Measurements from ENCODE around the gene PPIL1. TPM values are rescaled to one million over a fixed set of nuclear protein-coding genes. Genes with fewer than 3 reads are reported as not detected.
"Not testable (repeated sequence)": the region's sequence is repeated elsewhere in the genome, so short reads cannot be mapped to it uniquely, and the experiment has no call there.

PPIL1 gene
- total and polyA plus RNA-seq, 4 donors = 15.8 to 23.9 (median 20.3) TPM

DNA sequence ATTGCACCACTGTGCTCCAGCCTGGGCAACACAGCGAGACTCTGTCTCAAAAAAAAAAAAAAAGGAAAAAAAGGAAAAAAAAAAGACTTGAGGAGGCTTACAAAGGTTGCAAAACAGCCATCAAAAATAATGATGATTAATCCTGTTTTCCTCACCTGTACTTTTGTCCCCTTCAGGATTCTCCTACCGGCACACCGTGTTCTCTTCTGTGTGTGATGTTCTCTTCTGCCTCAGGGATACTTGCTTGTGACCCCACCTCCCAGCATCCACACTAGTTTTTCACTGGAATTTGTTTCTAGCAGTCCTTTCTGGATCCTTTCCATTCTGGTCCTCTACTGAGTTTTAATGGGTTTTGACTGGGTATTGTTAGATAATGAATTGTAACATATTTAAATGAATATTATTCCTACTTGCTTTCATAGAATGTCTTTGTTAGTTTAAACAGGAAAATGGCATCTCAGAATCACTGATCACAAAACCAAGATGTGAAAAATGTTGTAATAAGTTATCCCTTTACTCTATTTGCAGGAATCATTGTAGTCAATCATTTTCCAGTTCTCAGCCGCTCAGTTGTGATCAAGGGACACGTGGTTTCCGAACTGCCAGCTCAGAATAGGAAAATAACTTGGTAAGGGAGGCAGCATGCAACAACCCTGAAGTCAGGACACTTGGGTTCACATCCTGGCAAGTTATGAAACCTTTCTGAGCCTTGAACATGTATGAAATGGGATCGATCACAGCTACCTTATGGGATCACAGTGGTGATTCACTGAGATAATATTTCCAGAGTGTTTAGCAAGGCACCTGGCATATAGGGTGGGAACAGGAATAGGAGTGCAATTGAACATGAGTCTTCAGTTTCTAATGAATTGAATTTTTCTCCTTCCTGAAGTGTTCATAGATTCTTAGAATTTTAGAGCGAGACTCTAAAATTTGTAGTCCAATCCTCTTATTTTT lies 19.7 kb upstream of the PPIL1 start:
- H3K9me3 ChIP-seq (ENCODE audit: control insufficient read depth in 4 of 4, low read length in 3 of 4) = no peaks in the 10 kb centered on the region
- no peak overlapping the region for H3K27ac ChIP-seq (ENCODE audit: low read depth in 1 of 2, low read length in 2 of 2)
- no peak overlapping the region for H3K4me3 ChIP-seq (ENCODE audit: low read depth in 1 of 3, low read length in 3 of 3)
- no peak for DNase-seq (ENCODE audit: low spot score)
- peaks cover 0 to 12% (median 6%) of the 10 kb centered on the region in 4 donors for H3K36me3 ChIP-seq (ENCODE audit: control insufficient read depth in 4 of 4, insufficient read depth in 3 of 4, low read depth in 1 of 4, low read length in 3 of 4)
- no peak for TF ChIP-seq YY1 (IDR thresholded peaks at IDR 0.05)
- TF ChIP-seq, protein P1, sequence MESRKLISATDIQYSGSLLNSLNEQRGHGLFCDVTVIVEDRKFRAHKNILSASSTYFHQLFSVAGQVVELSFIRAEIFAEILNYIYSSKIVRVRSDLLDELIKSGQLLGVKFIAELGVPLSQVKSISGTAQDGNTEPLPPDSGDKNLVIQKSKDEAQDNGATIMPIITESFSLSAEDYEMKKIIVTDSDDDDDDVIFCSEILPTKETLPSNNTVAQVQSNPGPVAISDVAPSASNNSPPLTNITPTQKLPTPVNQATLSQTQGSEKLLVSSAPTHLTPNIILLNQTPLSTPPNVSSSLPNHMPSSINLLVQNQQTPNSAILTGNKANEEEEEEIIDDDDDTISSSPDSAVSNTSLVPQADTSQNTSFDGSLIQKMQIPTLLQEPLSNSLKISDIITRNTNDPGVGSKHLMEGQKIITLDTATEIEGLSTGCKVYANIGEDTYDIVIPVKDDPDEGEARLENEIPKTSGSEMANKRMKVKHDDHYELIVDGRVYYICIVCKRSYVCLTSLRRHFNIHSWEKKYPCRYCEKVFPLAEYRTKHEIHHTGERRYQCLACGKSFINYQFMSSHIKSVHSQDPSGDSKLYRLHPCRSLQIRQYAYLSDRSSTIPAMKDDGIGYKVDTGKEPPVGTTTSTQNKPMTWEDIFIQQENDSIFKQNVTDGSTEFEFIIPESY (IDR thresholded peaks at IDR 0.05) = no peak
- no peak for TF ChIP-seq FOXA1 (IDR thresholded peaks at IDR 0.05)
- TF ChIP-seq RXRA (IDR thresholded peaks at IDR 0.05) = no peak
- TF ChIP-seq HNF4A (conservative IDR thresholded peaks at IDR 0.05) = no peak
- TF ChIP-seq JUND (IDR thresholded peaks at IDR 0.05) = no peak
- no peak for TF ChIP-seq GABPA (IDR thresholded peaks at IDR 0.05 in 1 of 2, conservative IDR thresholded peaks at IDR 0.05 in 1 of 2)
- no peak for TF ChIP-seq CTCF (IDR thresholded peaks at IDR 0.05; ENCODE audit: low read depth, low read length, missing input control)
- TF ChIP-seq RAD21 (IDR thresholded peaks at IDR 0.05) = no peak
- no peak for TF ChIP-seq EGR1 (IDR thresholded peaks at IDR 0.05; ENCODE audit: low read depth in 2 of 2)
- TF ChIP-seq FOXA2 (IDR thresholded peaks at IDR 0.05) = no peak
- TF ChIP-seq TAF1 (conservative IDR thresholded peaks at IDR 0.05) = no peak
- TF ChIP-seq ATF3 (IDR thresholded peaks at IDR 0.05) = no peak
- TF ChIP-seq MAX (IDR thresholded peaks at IDR 0.05) = no peak
- TF ChIP-seq REST (IDR thresholded peaks at IDR 0.05) = no peak
- TF ChIP-seq NR2F2 (IDR thresholded peaks at IDR 0.05) = no peak
- TF ChIP-seq SP1 (IDR thresholded peaks at IDR 0.05) = no peak
- TF ChIP-seq HNF4G (IDR thresholded peaks at IDR 0.05) = no peak
- H3K4me1 ChIP-seq (ENCODE audit: control insufficient read depth in 4 of 4, insufficient read depth in 4 of 4, low read length in 3 of 4) = no peaks in the 10 kb centered on the region
- H3K27me3 ChIP-seq (ENCODE audit: control insufficient read depth in 4 of 4, insufficient read depth in 4 of 4, low read length in 3 of 4) = no peaks in the 10 kb centered on the region
- H3K9ac ChIP-seq (ENCODE audit: low read depth in 1 of 2, low read length in 2 of 2) = no peak overlapping the region
- WGBS = 94% methylated on average over 8 of the region's 8 CpGs

GRCh38 chr6:36891153-36891552 lies 16.6 kb upstream of the PPIL1 start:
- not testable (repeated sequence) for H3K36me3 ChIP-seq (ENCODE audit: control insufficient read depth in 4 of 4, insufficient read depth in 3 of 4, low read depth in 1 of 4, low read length in 3 of 4)

More at GRCh38 chr6:36891153-36891552, 16.6 kb upstream of the PPIL1 start:
- not testable (repeated sequence) for H3K27me3 ChIP-seq (ENCODE audit: control insufficient read depth in 4 of 4, insufficient read depth in 4 of 4, low read length in 3 of 4); H3K9me3 ChIP-seq (ENCODE audit: control insufficient read depth in 4 of 4, low read length in 3 of 4); H3K27ac ChIP-seq (ENCODE audit: low read depth in 1 of 2, low read length in 2 of 2); H3K9ac ChIP-seq (ENCODE audit: low read depth in 1 of 2, low read length in 2 of 2); DNase-seq (ENCODE audit: low spot score); H3K4me3 ChIP-seq (ENCODE audit: low read depth in 1 of 3, low read length in 3 of 3)
- peaks cover 0 to 15% (median 10%) of the 10 kb centered on the region in 4 donors for H3K4me1 ChIP-seq (ENCODE audit: control insufficient read depth in 4 of 4, insufficient read depth in 4 of 4, low read length in 3 of 4)
- WGBS = 97% methylated on average over 2 of the region's 2 CpGs

Data from liver (tissue), 9 donors.